Lower lobe of right lung (tissue), 2 donors: ENCODE data around the gene MICAL2. TPM values are rescaled to one million over a fixed set of nuclear protein-coding genes. Genes with fewer than 3 reads are reported as not detected.

Experiments
- ATAC-seq, 2 donors: fragments of 200-7000 bp; cut with Tn5 transposase; one replicate each; pipeline ENCODE4 v1.9.1; 2020 to 2022; ENCODE audit warnings: mild to moderate bottlenecking in 2 of 2, moderate library complexity in 2 of 2
- DNase-seq: peaks from one replicate; pipeline ENCODE4 v3.0.0-alpha.2; 2020
- H3K27ac ChIP-seq: fragments of 200-600 bp; one replicate; pipeline ENCODE4 v1.8.0; 2022
- H3K27me3 ChIP-seq: fragments of 200-600 bp; one replicate; pipeline ENCODE4 v1.8.0; 2022; ENCODE audit warnings: low read depth
- H3K36me3 ChIP-seq: fragments of 200-600 bp; one replicate; pipeline ENCODE4 v1.8.0; 2022; ENCODE audit warnings: mild to moderate bottlenecking
- H3K4me1 ChIP-seq: fragments of 200-600 bp; one replicate; pipeline ENCODE4 v1.8.0; 2022
- H3K4me3 ChIP-seq: fragments of 200-600 bp; one replicate; pipeline ENCODE4 v1.8.0; 2022; ENCODE audit warnings: mild to moderate bottlenecking
- H3K9me3 ChIP-seq: fragments of 200-600 bp; one replicate; pipeline ENCODE4 v1.8.0; 2022
- intact Hi-C: fragments of 100-400 bp; cut with DNase I; formaldehyde crosslinking; loops from one replicate; pipeline ENCODE4 v1.11.0; 2022
- total RNA-seq: library from RNA; stranded (reverse); fragmentation: NEBNext Ultra II Directional; extraction: Animal tissue kit (Norgen Biotek cat#: 25700); gene quantifications from one replicate; pipeline ENCODE4 v1.2.1, GENCODE V29; 2021
- TF ChIP-seq, protein P1 (sequence below): fragments of 200-600 bp; IDR thresholded peaks from one replicate; pipeline ENCODE4 v1.8.0; 2022; ENCODE audit warnings: antibody characterized with exemption, mild to moderate bottlenecking
- donor health status: DM: no; HTN: yes; CAD: no; lungs with severe emphysema.

Gene MICAL2
- total RNA-seq, 1 donor from 2014 or later = 127 TPM

DNA sequence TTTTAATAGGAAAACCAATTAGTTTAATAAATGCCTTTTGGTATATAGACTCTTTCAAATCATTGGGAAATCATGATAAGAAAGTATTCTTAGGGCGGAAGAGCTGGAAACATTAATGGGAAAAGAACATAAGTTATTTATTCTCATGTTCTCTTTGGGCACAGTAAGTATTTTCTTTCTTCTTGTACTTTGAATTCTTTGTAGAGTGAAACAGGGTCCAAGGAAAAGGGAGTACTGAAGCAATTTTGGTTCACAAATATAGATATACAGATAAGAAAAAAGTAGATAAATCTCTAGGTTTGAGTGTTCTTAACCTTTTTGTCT lies 123.2 kb downstream of the MICAL2 start:
- intact Hi-C loops = no loop called here
- TF ChIP-seq, protein P1, sequence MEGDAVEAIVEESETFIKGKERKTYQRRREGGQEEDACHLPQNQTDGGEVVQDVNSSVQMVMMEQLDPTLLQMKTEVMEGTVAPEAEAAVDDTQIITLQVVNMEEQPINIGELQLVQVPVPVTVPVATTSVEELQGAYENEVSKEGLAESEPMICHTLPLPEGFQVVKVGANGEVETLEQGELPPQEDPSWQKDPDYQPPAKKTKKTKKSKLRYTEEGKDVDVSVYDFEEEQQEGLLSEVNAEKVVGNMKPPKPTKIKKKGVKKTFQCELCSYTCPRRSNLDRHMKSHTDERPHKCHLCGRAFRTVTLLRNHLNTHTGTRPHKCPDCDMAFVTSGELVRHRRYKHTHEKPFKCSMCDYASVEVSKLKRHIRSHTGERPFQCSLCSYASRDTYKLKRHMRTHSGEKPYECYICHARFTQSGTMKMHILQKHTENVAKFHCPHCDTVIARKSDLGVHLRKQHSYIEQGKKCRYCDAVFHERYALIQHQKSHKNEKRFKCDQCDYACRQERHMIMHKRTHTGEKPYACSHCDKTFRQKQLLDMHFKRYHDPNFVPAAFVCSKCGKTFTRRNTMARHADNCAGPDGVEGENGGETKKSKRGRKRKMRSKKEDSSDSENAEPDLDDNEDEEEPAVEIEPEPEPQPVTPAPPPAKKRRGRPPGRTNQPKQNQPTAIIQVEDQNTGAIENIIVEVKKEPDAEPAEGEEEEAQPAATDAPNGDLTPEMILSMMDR = no peak
- no peak for DNase-seq
- H3K27ac ChIP-seq = peak overlapping the region; percentile 57
- H3K27me3 ChIP-seq = no peaks in the 10 kb centered on the region
- H3K4me1 ChIP-seq = peaks cover 39% of the 10 kb centered on the region
- H3K9me3 ChIP-seq = no peaks in the 10 kb centered on the region
- peaks cover 37% of the 10 kb centered on the region for H3K36me3 ChIP-seq
- no peak for ATAC-seq
- no peak overlapping the region for H3K4me3 ChIP-seq

- no peaks in the 10 kb centered on the region for H3K9me3 ChIP-seq
- ATAC-seq (no peak), DNase-seq (no peak)
- peaks cover 30% of the 10 kb centered on the region for H3K36me3 ChIP-seq
- TF ChIP-seq, protein P1 = no peak
- peaks cover 32% of the 10 kb centered on the region for H3K4me1 ChIP-seq
- H3K27me3 ChIP-seq = no peaks in the 10 kb centered on the region
- H3K4me3 ChIP-seq = no peak overlapping the region
- peak overlapping the region; percentile 57 for H3K27ac ChIP-seq
- intact Hi-C loops = no loop called here
These were observed 123.8 kb downstream of the MICAL2 start for GRCh38 chr11:12234221-12234620.

- TF ChIP-seq, protein P1 = no peak
- H3K27me3 ChIP-seq = no peaks in the 10 kb centered on the region
- no peak for DNase-seq
- intact Hi-C loops = no loop called here
- peaks cover 29% of the 10 kb centered on the region for H3K4me1 ChIP-seq
- no peak for ATAC-seq
- H3K36me3 ChIP-seq = peaks cover 25% of the 10 kb centered on the region
- no peak overlapping the region for H3K4me3 ChIP-seq
- peak overlapping the region; percentile 57 for H3K27ac ChIP-seq
- no peaks in the 10 kb centered on the region for H3K9me3 ChIP-seq
These were observed 124.7 kb downstream of the MICAL2 start for GRCh38 chr11:12235080-12235479.

GRCh38 chr11:12235553-12235946 lies 125.2 kb downstream of the MICAL2 start:
- H3K27me3 ChIP-seq = no peaks in the 10 kb centered on the region
- DNase-seq (no peak), ATAC-seq (no peak)
- H3K27ac ChIP-seq = peak overlapping the region; percentile 57
- H3K9me3 ChIP-seq = no peaks in the 10 kb centered on the region
- H3K36me3 ChIP-seq = peaks cover 27% of the 10 kb centered on the region
- peaks cover 33% of the 10 kb centered on the region for H3K4me1 ChIP-seq
- intact Hi-C loops = no loop called here
- H3K4me3 ChIP-seq = no peak overlapping the region
- TF ChIP-seq, protein P1 = no peak

- Histone ChIP-seq H3K27ac (peak overlapping the region; percentile 57), H3K36me3 (peaks cover 30% of the 10 kb centered on the region), H3K4me1 (peaks cover 34% of the 10 kb centered on the region), H3K9me3 (no peaks in the 10 kb centered on the region), H3K4me3 (no peak overlapping the region), H3K27me3 (no peaks in the 10 kb centered on the region)
- peak; percentile 45 to 56 for ATAC-seq
- intact Hi-C loops = no loop called here
- TF ChIP-seq, protein P1 = peak; percentile 74
- no peak for DNase-seq
These were observed 125.8 kb downstream of the MICAL2 start for GRCh38 chr11:12235947-12236743.
